Liver (tissue), 9 donors: ENCODE results near the gene ABHD5. TPM values are rescaled to one million over a fixed set of nuclear protein-coding genes. Genes with fewer than 3 reads are reported as not detected.

Experiments
- DNase-seq: peaks from one replicate; pipeline ENCODE4 v3.0.0-alpha.2; 2017; ENCODE audit warnings: low spot score
- H3K27ac ChIP-seq, 2 donors: one replicate each; pipeline ENCODE4 v1.7.0; 2013; ENCODE audit warnings: inconsistent platforms in 2 of 2, low read length in 2 of 2, control low read depth in 1 of 2, low read depth in 1 of 2, mild to moderate bottlenecking in 1 of 2
- H3K27me3 ChIP-seq, 4 donors: one replicate each; pipeline versions ENCODE4 v1.6.1 to v1.7.0; 2013; ENCODE audit warnings: low read length in 3 of 4, inconsistent platforms in 1 of 4, mild to moderate bottlenecking in 1 of 4, moderate library complexity in 1 of 4; ENCODE audit not compliant: control insufficient read depth in 4 of 4, insufficient read depth in 4 of 4
- H3K36me3 ChIP-seq, 4 donors: one replicate each; pipeline versions ENCODE4 v1.6.1 to v1.7.0; 2013; ENCODE audit warnings: low read length in 3 of 4, mild to moderate bottlenecking in 3 of 4, low read depth in 1 of 4, moderate library complexity in 1 of 4; ENCODE audit not compliant: control insufficient read depth in 4 of 4, insufficient read depth in 3 of 4
- H3K4me1 ChIP-seq, 4 donors: one replicate each; pipeline versions ENCODE4 v1.6.1 to v1.7.0; 2013; ENCODE audit warnings: low read length in 3 of 4, mild to moderate bottlenecking in 3 of 4, moderate library complexity in 1 of 4; ENCODE audit not compliant: control insufficient read depth in 4 of 4, insufficient read depth in 4 of 4
- H3K4me3 ChIP-seq, 3 donors: one replicate each; pipeline versions ENCODE4 v1.6.1 to v1.7.0; 2013; ENCODE audit warnings: low read length in 3 of 3, control low read depth in 1 of 3, low read depth in 1 of 3, mild to moderate bottlenecking in 1 of 3
- H3K9ac ChIP-seq, 2 donors: one replicate each; pipeline ENCODE4 v1.7.0; 2013; ENCODE audit warnings: low read length in 2 of 2, mild to moderate bottlenecking in 2 of 2, moderate library complexity in 2 of 2, control low read depth in 1 of 2, low read depth in 1 of 2
- H3K9me3 ChIP-seq, 4 donors: one replicate each; pipeline versions ENCODE4 v1.6.1 to v1.7.0; 2013; ENCODE audit warnings: low read length in 3 of 4; ENCODE audit not compliant: control insufficient read depth in 4 of 4
- CTCF ChIP-seq: fragments of 150-350 bp; IDR thresholded peaks from 2 replicates; pipeline ENCODE4 v1.5.1; 2017; ENCODE audit warnings: improper control_type of control experiment, low read depth, low read length; ENCODE audit not compliant: missing input control
- EGR1 ChIP-seq, 2 donors: IDR thresholded peaks; 2 replicates each; pipeline ENCODE4 v1.6.1; 2016 to 2018; ENCODE audit warnings: antibody characterized with exemption in 2 of 2, low read depth in 2 of 2
- FOXA1 ChIP-seq: IDR thresholded peaks from 2 replicates; pipeline ENCODE4 v1.6.1; 2016; ENCODE audit warnings: antibody characterized with exemption
- FOXA2 ChIP-seq: IDR thresholded peaks from 2 replicates; pipeline ENCODE4 v1.6.1; 2016; ENCODE audit warnings: antibody characterized with exemption
- GABPA ChIP-seq, 2 donors: IDR thresholded peaks in 1 of 2; conservative IDR thresholded peaks in 1 of 2; 2 replicates each; pipeline ENCODE4 v1.6.1; 2016; ENCODE audit warnings: antibody characterized with exemption in 2 of 2, mild to moderate bottlenecking in 1 of 2, moderate library complexity in 1 of 2
- HNF4A ChIP-seq, 2 donors: conservative IDR thresholded peaks; 2 replicates each; pipeline ENCODE4 v1.6.1; 2016; ENCODE audit warnings: antibody characterized with exemption in 2 of 2, mild to moderate bottlenecking in 2 of 2
- HNF4G ChIP-seq: IDR thresholded peaks from 2 replicates; pipeline ENCODE4 v1.6.1; 2016; ENCODE audit warnings: antibody characterized with exemption
- JUND ChIP-seq, 2 donors: IDR thresholded peaks; 2 replicates each; pipeline ENCODE4 v1.6.1; 2016; ENCODE audit warnings: antibody characterized with exemption in 2 of 2
- MAX ChIP-seq: IDR thresholded peaks from 2 replicates; pipeline ENCODE4 v1.6.1; 2016; ENCODE audit warnings: antibody characterized with exemption
- NR2F2 ChIP-seq: IDR thresholded peaks from 2 replicates; pipeline ENCODE4 v1.6.1; 2016; ENCODE audit warnings: antibody characterized with exemption
- RAD21 ChIP-seq, 2 donors: IDR thresholded peaks; 2 replicates each; pipeline ENCODE4 v1.6.1; 2016; ENCODE audit warnings: antibody characterized with exemption in 2 of 2, mild to moderate bottlenecking in 2 of 2
- RXRA ChIP-seq, 2 donors: IDR thresholded peaks; 2 replicates each; pipeline ENCODE4 v1.6.1; 2017 to 2018; ENCODE audit warnings: antibody characterized with exemption in 2 of 2, mild to moderate bottlenecking in 1 of 2
- SP1 ChIP-seq: IDR thresholded peaks from 2 replicates; pipeline ENCODE4 v1.6.1; 2018; ENCODE audit warnings: antibody characterized with exemption, mild to moderate bottlenecking
- TAF1 ChIP-seq: conservative IDR thresholded peaks from 2 replicates; pipeline ENCODE4 v1.6.1; 2016; ENCODE audit warnings: antibody characterized with exemption, mild to moderate bottlenecking
- YY1 ChIP-seq: IDR thresholded peaks from 2 replicates; pipeline ENCODE4 v1.6.1; 2016; ENCODE audit warnings: antibody characterized with exemption, mild to moderate bottlenecking
- ZBTB33 ChIP-seq: IDR thresholded peaks from 2 replicates; pipeline ENCODE4 v1.6.1; 2016; ENCODE audit warnings: antibody characterized with exemption
- WGBS: extraction: QIAGEN DNeasy Blood & Tissue Kit; methylation state at CpG from one replicate; pipeline ENCODE4 v1.1.7; 2013; 5-methylcytosine and 5-hydroxymethylcytosine counted together
- polyA plus RNA-seq, 2 donors: library from polyadenylated mRNA; stranded (reverse) in 1 of 2; unstranded in 1 of 2; fragments of 200-250 nt in 1 of 2; fragments of >200 nt in 1 of 2; fragmentation: Nextera tagmentation in 1 of 2; extraction: Ambion mirVana in 1 of 2; gene quantifications; one replicate each; pipeline versions ENCODE4 v1.2.1 to v1.2.3, GENCODE V29; 2013 to 2015
- total RNA-seq, 2 donors: library from RNA; depleted of rRNA; stranded (reverse); fragments of >200 nt; gene quantifications; one replicate each; pipeline ENCODE4 v1.2.3, GENCODE V29; 2014
- TF ChIP-seq, protein P1 (sequence below): IDR thresholded peaks from 2 replicates; pipeline ENCODE4 v1.6.1; 2016; ENCODE audit warnings: antibody characterized with exemption
- TF ChIP-seq, protein P2 (sequence below): IDR thresholded peaks from 2 replicates; pipeline ENCODE4 v1.6.1; 2016; ENCODE audit warnings: antibody characterized with exemption, mild to moderate bottlenecking
- donor health status: healthy.
- donor health status: healthy.
- donor health status: healthy.
- donor health status: healthy.
- donor health status: healthy.

ABHD5 gene
- total and polyA plus RNA-seq, 4 donors: 9.2 to 25.8 (median 16.1) TPM

DNA sequence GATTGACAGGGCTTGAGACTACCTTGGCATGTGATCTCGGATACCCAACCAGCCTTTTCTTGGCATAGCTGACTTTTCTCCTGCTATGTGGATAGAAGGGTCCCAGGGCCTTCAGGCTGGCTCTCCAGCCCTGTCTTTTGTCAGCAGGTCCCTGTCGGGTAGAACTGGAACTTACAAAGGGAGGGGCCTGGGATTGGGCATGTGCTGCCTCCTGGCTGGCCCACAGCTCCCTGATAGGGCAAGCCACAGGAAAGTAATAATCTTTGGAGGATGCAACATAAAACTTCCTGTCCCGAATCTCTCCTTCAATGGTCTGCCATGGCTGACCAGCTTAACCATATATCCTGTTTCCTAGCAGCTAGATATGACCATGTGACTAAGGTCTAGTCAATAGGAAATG is 89.1 kb downstream of the ABHD5 start:
- no peaks in the 10 kb centered on the region for H3K9me3 ChIP-seq
- H3K36me3 ChIP-seq: no peaks in the 10 kb centered on the region
- H3K27me3 ChIP-seq: no peaks in the 10 kb centered on the region
- H3K9ac ChIP-seq: no peak overlapping the region
- H3K4me1 ChIP-seq: no peaks in the 10 kb centered on the region
- 74% methylated on average over 3 of the region's 3 CpGs for WGBS
- no peak for TF ChIP-seq NR2F2
- no peak for TF ChIP-seq HNF4A (conservative IDR thresholded peaks at IDR 0.05)
- TF ChIP-seq SP1: no peak
- no peak for TF ChIP-seq MAX
- TF ChIP-seq TAF1: no peak
- no peak for TF ChIP-seq CTCF
- TF ChIP-seq GABPA (IDR thresholded peaks at IDR 0.05 in 1 of 2, conservative IDR thresholded peaks at IDR 0.05 in 1 of 2): no peak
- TF ChIP-seq, protein P1, sequence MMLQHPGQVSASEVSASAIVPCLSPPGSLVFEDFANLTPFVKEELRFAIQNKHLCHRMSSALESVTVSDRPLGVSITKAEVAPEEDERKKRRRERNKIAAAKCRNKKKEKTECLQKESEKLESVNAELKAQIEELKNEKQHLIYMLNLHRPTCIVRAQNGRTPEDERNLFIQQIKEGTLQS: no peak
- no peak for TF ChIP-seq RAD21 (IDR thresholded peaks at IDR 0.05)
- TF ChIP-seq ZBTB33: no peak
- no peak for TF ChIP-seq YY1
- TF ChIP-seq HNF4G: no peak
- TF ChIP-seq, protein P2, sequence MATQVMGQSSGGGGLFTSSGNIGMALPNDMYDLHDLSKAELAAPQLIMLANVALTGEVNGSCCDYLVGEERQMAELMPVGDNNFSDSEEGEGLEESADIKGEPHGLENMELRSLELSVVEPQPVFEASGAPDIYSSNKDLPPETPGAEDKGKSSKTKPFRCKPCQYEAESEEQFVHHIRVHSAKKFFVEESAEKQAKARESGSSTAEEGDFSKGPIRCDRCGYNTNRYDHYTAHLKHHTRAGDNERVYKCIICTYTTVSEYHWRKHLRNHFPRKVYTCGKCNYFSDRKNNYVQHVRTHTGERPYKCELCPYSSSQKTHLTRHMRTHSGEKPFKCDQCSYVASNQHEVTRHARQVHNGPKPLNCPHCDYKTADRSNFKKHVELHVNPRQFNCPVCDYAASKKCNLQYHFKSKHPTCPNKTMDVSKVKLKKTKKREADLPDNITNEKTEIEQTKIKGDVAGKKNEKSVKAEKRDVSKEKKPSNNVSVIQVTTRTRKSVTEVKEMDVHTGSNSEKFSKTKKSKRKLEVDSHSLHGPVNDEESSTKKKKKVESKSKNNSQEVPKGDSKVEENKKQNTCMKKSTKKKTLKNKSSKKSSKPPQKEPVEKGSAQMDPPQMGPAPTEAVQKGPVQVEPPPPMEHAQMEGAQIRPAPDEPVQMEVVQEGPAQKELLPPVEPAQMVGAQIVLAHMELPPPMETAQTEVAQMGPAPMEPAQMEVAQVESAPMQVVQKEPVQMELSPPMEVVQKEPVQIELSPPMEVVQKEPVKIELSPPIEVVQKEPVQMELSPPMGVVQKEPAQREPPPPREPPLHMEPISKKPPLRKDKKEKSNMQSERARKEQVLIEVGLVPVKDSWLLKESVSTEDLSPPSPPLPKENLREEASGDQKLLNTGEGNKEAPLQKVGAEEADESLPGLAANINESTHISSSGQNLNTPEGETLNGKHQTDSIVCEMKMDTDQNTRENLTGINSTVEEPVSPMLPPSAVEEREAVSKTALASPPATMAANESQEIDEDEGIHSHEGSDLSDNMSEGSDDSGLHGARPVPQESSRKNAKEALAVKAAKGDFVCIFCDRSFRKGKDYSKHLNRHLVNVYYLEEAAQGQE: no peak
- no peak for TF ChIP-seq JUND (IDR thresholded peaks at IDR 0.05)
- TF ChIP-seq RXRA (IDR thresholded peaks at IDR 0.05): no peak
- TF ChIP-seq EGR1 (IDR thresholded peaks at IDR 0.05; ENCODE audit: low read depth in 2 of 2): no peak
- no peak for TF ChIP-seq FOXA1
- no peak for TF ChIP-seq FOXA2
- H3K27ac ChIP-seq: no peak overlapping the region
- no peak overlapping the region for H3K4me3 ChIP-seq
- DNase-seq: no peak
